HCT116 (cell line): ENCODE data around the gene NEK7. TPM values are rescaled to one million over a fixed set of nuclear protein-coding genes. Genes with fewer than 3 reads are reported as not detected.
"Not testable (repeated sequence)": the region's sequence is repeated elsewhere in the genome, so short reads cannot be mapped to it uniquely, and the experiment has no call there.

Experiments used
- ATAC-seq: fragments of 200-7000 bp; cut with Tn5 transposase; 2 replicates; pipeline ENCODE4 v1.9.1; 2020; ENCODE audit warnings: mild to moderate bottlenecking, moderate library complexity
- BruUV-seq: library from RNA; stranded (reverse); fragments of 400-500 nt; replicated peaks from 2 replicates; lab custom pipeline; 2021; lab: Mats Ljungman, UMichigan
- CTCF ChIA-PET: fragments of 300-600 bp; sonication (Branson Sonifier 250); formaldehyde crosslinking; loops from one replicate; lab custom pipeline; 2021; ENCODE audit warnings: antibody characterized with exemption; lab: Charles Lee
- POLR2A ChIA-PET: fragments of 300-600, 350-600 bp; sonication (Branson Sonifier 250); formaldehyde crosslinking; loops from one replicate; lab custom pipeline; 2021; ENCODE audit warnings: antibody characterized with exemption; lab: Charles Lee
- RAD21 ChIA-PET, 2 experiments: fragments of 300-600 bp; sonication (Branson Sonifier 250); formaldehyde crosslinking; loops; one replicate each; lab custom pipeline; 2023; ENCODE audit warnings: low total read pairs in 2 of 2; ENCODE audit not compliant: uncharacterized antibody in 2 of 2, unreplicated experiment in 2 of 2, low non-redundant PET in 1 of 2; lab: Charles Lee
- DNase-seq: peaks from one replicate; pipeline ENCODE4 v3.0.0-alpha.2; 2010; ENCODE audit warnings: low read depth, low spot score
- H2AFZ ChIP-seq: fragments of 200-600 bp; shearing (Covaris generic), sonication (generic); 2 replicates; pipeline ENCODE4 v1.6.1; 2017; ENCODE audit warnings: low read depth, mixed run types, mixed read lengths, antibody characterized with exemption, low read length; ENCODE audit not compliant: poor library complexity, severe bottlenecking
- H3K27ac ChIP-seq: 2 replicates; pipeline ENCODE4 v1.5.1; 2012; ENCODE audit warnings: low read depth, low read length
- H3K27me3 ChIP-seq: fragments of 200-600 bp; sonication (generic); 2 replicates; pipeline ENCODE4 v1.6.1; 2016; ENCODE audit warnings: mixed run types, low read length, mixed read lengths; ENCODE audit not compliant: insufficient read depth
- H3K36me3 ChIP-seq, 2 experiments: fragments of 200-500 bp in 1 of 2; fragments of 200-600 bp in 1 of 2; sonication (Bioruptor generic) in 1 of 2; sonication (generic) in 1 of 2; 2 replicates each; pipeline versions ENCODE4 v1.5.1 to v1.6.1; 2014 to 2016; ENCODE audit warnings: low read length in 2 of 2, inconsistent platforms in 1 of 2, mixed read lengths in 1 of 2, mixed run types in 1 of 2; ENCODE audit not compliant: insufficient read depth in 2 of 2, control insufficient read depth in 1 of 2
- H3K4me1 ChIP-seq, 2 experiments: fragments of 200-600 bp in 1 of 2; sonication (generic) in 1 of 2; 2 replicates each; pipeline versions ENCODE4 v1.5.1 to v1.6.1; 2012 to 2017; ENCODE audit warnings: low read length in 2 of 2, inconsistent platforms in 1 of 2, mild to moderate bottlenecking in 1 of 2, mixed read lengths in 1 of 2, mixed run types in 1 of 2, moderate library complexity in 1 of 2; ENCODE audit not compliant: insufficient read depth in 2 of 2, control insufficient read depth in 1 of 2
- H3K4me2 ChIP-seq: fragments of 200-600 bp; sonication (generic); 2 replicates; pipeline ENCODE4 v1.6.1; 2017; ENCODE audit warnings: mixed run types, low read length, mixed read lengths
- H3K4me3 ChIP-seq, 2 experiments: fragments of 200-600 bp in 1 of 2; sonication (generic) in 1 of 2; replicated peaks in 1 of 2; 2 replicates each; pipeline ENCODE4 v1.5.1; 2011 to 2016; ENCODE audit warnings: low read length in 2 of 2, control low read depth in 1 of 2, low read depth in 1 of 2, mild to moderate bottlenecking in 1 of 2, mixed read lengths in 1 of 2, mixed run types in 1 of 2
- H3K79me2 ChIP-seq: fragments of 200-600 bp; sonication (generic); 2 replicates; pipeline ENCODE4 v1.6.1; 2017; ENCODE audit warnings: mild to moderate bottlenecking, mixed run types, low read length, moderate library complexity, mixed read lengths; ENCODE audit not compliant: insufficient read depth
- H3K9ac ChIP-seq: fragments of 200-600 bp; sonication (generic); 2 replicates; pipeline ENCODE4 v1.6.1; 2016; ENCODE audit warnings: low read length, mixed read lengths
- H3K9me2 ChIP-seq: fragments of 200-600 bp; sonication (generic), shearing (Covaris generic); 2 replicates; pipeline ENCODE4 v1.6.1; 2017; ENCODE audit warnings: mixed run types, mild to moderate bottlenecking, moderate library complexity; ENCODE audit not compliant: insufficient read depth
- H3K9me3 ChIP-seq, 2 experiments: fragments of 200-500 bp in 1 of 2; fragments of 200-600 bp in 1 of 2; sonication (Bioruptor generic) in 1 of 2; sonication (generic) in 1 of 2; 2 replicates each; pipeline ENCODE4 v1.6.1; 2014 to 2017; ENCODE audit warnings: low read length in 2 of 2, mixed read lengths in 2 of 2, inconsistent platforms in 1 of 2, low read depth in 1 of 2, mild to moderate bottlenecking in 1 of 2, mixed run types in 1 of 2, moderate library complexity in 1 of 2; ENCODE audit not compliant: control insufficient read depth in 1 of 2, insufficient read depth in 1 of 2
- H4K20me1 ChIP-seq: fragments of 200-600 bp; sonication (generic), shearing (Covaris generic); 2 replicates; pipeline ENCODE4 v1.6.1; 2017; ENCODE audit warnings: mixed run types, mild to moderate bottlenecking, moderate library complexity; ENCODE audit not compliant: insufficient read depth
- ATF3 ChIP-seq: IDR thresholded peaks from 2 replicates; pipeline ENCODE4 v1.6.1; 2012
- CBX3 ChIP-seq: IDR thresholded peaks from 2 replicates; pipeline ENCODE4 v1.6.1; 2012; ENCODE audit warnings: low read depth
- EZH2 ChIP-seq: fragments of 200-600 bp; sonication (generic); IDR thresholded peaks from 2 replicates; pipeline ENCODE4 v1.6.1; 2017; ENCODE audit warnings: antibody characterized with exemption, mixed run types
- EZH2phosphoT487 ChIP-seq: fragments of 200-600 bp; IDR thresholded peaks from 2 replicates; pipeline ENCODE4 v1.6.1; 2018; ENCODE audit warnings: antibody characterized with exemption, borderline replicate concordance
- JUND ChIP-seq: IDR thresholded peaks from 2 replicates; pipeline ENCODE4 v1.6.1; 2012
- POLR2A ChIP-seq: IDR thresholded peaks from 2 replicates; pipeline ENCODE4 v1.7.0; 2011; ENCODE audit warnings: borderline replicate concordance; ENCODE audit not compliant: insufficient read depth, insufficient read length; ENCODE audit errors: extremely low read depth
- REST ChIP-seq: IDR thresholded peaks from 2 replicates; pipeline ENCODE4 v1.6.1; 2012; ENCODE audit warnings: low read depth
- SIN3A ChIP-seq: IDR thresholded peaks from 2 replicates; pipeline ENCODE4 v1.6.1; 2012; ENCODE audit warnings: low read depth
- SRF ChIP-seq: IDR thresholded peaks from 2 replicates; pipeline ENCODE4 v1.6.1; 2012; ENCODE audit warnings: low read depth
- ZFX ChIP-seq: fragments of 450-650 bp; IDR thresholded peaks from 2 replicates; pipeline ENCODE4 v1.6.1; 2017
- intact Hi-C: fragments of 100-400 bp; cut with micrococcal nuclease; formaldehyde crosslinking; loops from 2 replicates; pipeline ENCODE4 v1.10.0; 2022
- total RNA-seq: library from RNA; stranded (reverse); gene quantifications from one replicate; pipeline ENCODE4 v1.2.1, GENCODE V29; 2021; ENCODE audit not compliant: unreplicated experiment
- TF ChIP-seq, protein P1 (sequence below): IDR thresholded peaks from 2 replicates; pipeline ENCODE4 v1.6.1; 2011; ENCODE audit warnings: mild to moderate bottlenecking, low read length, moderate library complexity; ENCODE audit not compliant: insufficient replicate concordance; ENCODE audit errors: extremely low read depth

The NEK7 gene
- total RNA-seq, 1 experiment from 2014 or later, result 33.0 TPM

- no peak for TF ChIP-seq REST
These were observed 30.6 kb upstream of the NEK7 start (continued) for GRCh38 chr1:198125995-198126735.

GRCh38 chr1:198128533-198128932 lies 28.3 kb upstream of the NEK7 start:
- no peak for ATAC-seq
- ChIA-PET POLR2A (no interaction called here), RAD21 (no interaction called here), CTCF (no interaction called here)
- Histone ChIP-seq H2AFZ (no peak overlapping the region), H3K4me2 (no peak overlapping the region), H4K20me1 (no peaks in the 10 kb centered on the region), H3K36me3 (no peaks in the 10 kb centered on the region), H3K79me2 (no peaks in the 10 kb centered on the region), H3K4me3 (no peak overlapping the region), H3K9me3 (no peaks in the 10 kb centered on the region), H3K9ac (no peak overlapping the region), H3K4me1 (no peaks in the 10 kb centered on the region), H3K9me2 (no peaks in the 10 kb centered on the region), H3K27me3 (no peaks in the 10 kb centered on the region), H3K27ac (no peak overlapping the region)
- no peak for TF ChIP-seq JUND
- no peak for TF ChIP-seq ATF3
- TF ChIP-seq POLR2A, result no peak
- TF ChIP-seq, protein P1, sequence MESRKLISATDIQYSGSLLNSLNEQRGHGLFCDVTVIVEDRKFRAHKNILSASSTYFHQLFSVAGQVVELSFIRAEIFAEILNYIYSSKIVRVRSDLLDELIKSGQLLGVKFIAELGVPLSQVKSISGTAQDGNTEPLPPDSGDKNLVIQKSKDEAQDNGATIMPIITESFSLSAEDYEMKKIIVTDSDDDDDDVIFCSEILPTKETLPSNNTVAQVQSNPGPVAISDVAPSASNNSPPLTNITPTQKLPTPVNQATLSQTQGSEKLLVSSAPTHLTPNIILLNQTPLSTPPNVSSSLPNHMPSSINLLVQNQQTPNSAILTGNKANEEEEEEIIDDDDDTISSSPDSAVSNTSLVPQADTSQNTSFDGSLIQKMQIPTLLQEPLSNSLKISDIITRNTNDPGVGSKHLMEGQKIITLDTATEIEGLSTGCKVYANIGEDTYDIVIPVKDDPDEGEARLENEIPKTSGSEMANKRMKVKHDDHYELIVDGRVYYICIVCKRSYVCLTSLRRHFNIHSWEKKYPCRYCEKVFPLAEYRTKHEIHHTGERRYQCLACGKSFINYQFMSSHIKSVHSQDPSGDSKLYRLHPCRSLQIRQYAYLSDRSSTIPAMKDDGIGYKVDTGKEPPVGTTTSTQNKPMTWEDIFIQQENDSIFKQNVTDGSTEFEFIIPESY, result no peak
- TF ChIP-seq EZH2, result no peak
- TF ChIP-seq SRF, result no peak
- TF ChIP-seq SIN3A, result no peak
- no peak for TF ChIP-seq ZFX
- no peak for TF ChIP-seq CBX3
- no peak for TF ChIP-seq EZH2phosphoT487
- DNase-seq, result no peak
- intact Hi-C loops, result no loop called here
- no TSS peak for BruUV-seq

DNA sequence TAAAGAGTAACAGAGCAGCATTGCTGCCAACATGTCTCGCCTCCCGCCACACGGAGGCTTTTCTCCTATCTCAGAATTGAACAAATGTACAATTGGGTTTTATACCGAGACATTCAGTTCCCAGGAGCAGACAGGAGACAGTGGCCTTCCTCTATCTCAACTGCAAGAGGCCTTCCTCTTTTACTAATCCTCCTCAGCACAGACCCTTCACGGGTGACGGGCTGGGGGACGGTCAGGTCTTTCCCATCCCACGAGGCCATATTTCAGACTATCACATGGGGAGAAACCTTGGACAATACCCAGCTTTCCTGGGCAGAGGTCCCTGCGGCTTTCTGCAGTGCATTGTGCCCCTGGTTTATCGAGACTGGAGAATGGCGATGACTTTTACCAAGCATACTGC lies 26.7 kb upstream of the NEK7 start:
- BruUV-seq, result not testable (repeated sequence)

More for the DNA sequence above, 26.7 kb upstream of the NEK7 start:
- H3K4me1 ChIP-seq, intact Hi-C loops, H2AFZ ChIP-seq, H3K27me3 ChIP-seq, H4K20me1 ChIP-seq, H3K4me2 ChIP-seq, H3K9me3 ChIP-seq, H3K36me3 ChIP-seq, H3K79me2 ChIP-seq, DNase-seq, ATAC-seq, H3K9me2 ChIP-seq, RAD21 ChIA-PET, H3K9ac ChIP-seq, H3K4me3 ChIP-seq, POLR2A ChIA-PET, CTCF ChIA-PET, H3K27ac ChIP-seq: not testable (repeated sequence)
